Ovary (tissue), 3 donors: ENCODE measurements around the gene CALHM1.

Experiments used
- CTCF ChIP-seq, 3 donors: fragments of 450-650 bp in 2 of 3; fragments of 200-600 bp in 1 of 3; IDR thresholded peaks; one replicate each; pipeline versions ENCODE4 v1.5.1 to v1.8.0; 2016 to 2022; ENCODE audit warnings: antibody characterized with exemption in 3 of 3, mild to moderate bottlenecking in 1 of 3
- EP300 ChIP-seq: sonication (generic); formaldehyde crosslinking; IDR thresholded peaks from one replicate; pipeline ENCODE4 v1.6.1; 2017; ENCODE audit warnings: antibody characterized with exemption
- POLR2A ChIP-seq: fragments of 450-650 bp; IDR thresholded peaks from one replicate; pipeline ENCODE4 v1.6.1; 2017; ENCODE audit warnings: antibody characterized with exemption, mild to moderate bottlenecking, moderate library complexity
- donor health status: DM: no; HTN: no; CAD: no.

DNA sequence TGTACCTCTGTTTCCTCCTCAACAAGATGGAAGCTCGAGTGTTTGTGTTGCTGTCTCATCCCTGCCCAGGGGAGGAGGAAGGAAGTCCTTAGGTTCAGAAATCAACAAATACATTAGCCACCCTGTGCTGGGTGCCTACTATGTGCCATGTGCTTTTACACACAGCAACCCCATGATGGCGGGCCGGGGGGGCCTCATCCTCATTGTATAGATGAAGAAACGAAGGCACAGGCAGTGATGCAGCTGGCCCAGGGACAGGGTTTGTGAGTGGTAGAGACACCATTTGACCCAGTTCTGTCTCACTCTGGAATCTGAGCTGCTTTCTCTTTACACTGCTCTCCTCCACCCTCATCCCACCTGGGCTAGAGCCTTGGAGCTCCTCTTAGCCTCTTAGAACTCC, 4.7 kb downstream of the CALHM1 start:
- TF ChIP-seq CTCF (IDR thresholded peaks at IDR 0.05) (no peak), EP300 (no peak), POLR2A (no peak)
